ENCODE data around the gene RAVER2. TPM values are rescaled to one million over a fixed set of nuclear protein-coding genes. Genes with fewer than 3 reads are reported as not detected.
"Not testable (repeated sequence)": the region's sequence is repeated elsewhere in the genome, so short reads cannot be mapped to it uniquely, and the experiment has no call there.

The RAVER2 gene
- total RNA-seq, 1 experiment from 2014 or later = 27.2 TPM

DNA sequence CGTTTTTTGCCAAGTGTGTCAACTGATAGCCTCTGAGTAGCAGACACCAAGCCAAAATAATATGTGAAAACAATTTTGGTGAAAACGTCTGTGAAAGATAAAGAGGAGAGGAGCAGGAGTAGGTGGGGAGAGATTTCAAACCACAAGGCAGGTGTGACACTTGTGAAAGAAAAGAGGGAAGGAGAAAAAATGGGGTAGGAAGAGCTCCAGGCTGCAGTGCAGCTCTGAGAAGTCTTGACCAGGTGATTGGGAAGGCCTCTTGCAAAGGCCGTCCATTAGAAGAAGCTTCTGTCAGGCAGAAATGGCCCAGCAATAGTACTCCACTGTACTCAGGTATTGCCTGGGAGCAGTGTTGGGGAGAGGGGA is 10.6 kb upstream of the RAVER2 start:
- no peaks in the 10 kb centered on the region for H3K27me3 ChIP-seq (ENCODE audit: control insufficient read depth, insufficient read depth, low read length)
- no peaks in the 10 kb centered on the region for H3K36me3 ChIP-seq (replicated peaks; ENCODE audit: control insufficient read depth, insufficient read depth, low read length)
- DNase-seq = no peak
- H3K4me3 ChIP-seq (ENCODE audit: insufficient read depth, low read depth, low read length) = no peak overlapping the region

DNA sequence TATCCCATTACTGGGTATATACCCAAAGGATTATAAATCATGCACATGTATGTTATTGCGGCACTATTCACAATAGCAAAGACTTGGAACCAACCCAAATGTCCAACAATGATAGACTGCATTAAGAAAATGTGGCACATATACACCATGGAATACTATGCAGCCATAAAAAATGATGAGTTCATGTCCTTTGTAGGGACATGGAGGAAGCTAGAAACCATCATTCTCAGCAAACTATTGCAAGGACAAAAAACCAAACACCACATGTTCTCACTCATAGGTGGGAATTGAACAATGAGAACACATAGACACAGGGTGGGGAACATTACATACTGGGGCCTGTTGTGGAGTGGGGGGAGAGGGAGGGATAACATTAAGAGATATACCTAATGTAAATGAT is 4.2 kb upstream of the RAVER2 start:
- DNase-seq; H3K36me3 ChIP-seq (replicated peaks; ENCODE audit: control insufficient read depth, insufficient read depth, low read length); H3K27me3 ChIP-seq (ENCODE audit: control insufficient read depth, insufficient read depth, low read length); H3K4me3 ChIP-seq (ENCODE audit: insufficient read depth, low read depth, low read length): not testable (repeated sequence)

DNA sequence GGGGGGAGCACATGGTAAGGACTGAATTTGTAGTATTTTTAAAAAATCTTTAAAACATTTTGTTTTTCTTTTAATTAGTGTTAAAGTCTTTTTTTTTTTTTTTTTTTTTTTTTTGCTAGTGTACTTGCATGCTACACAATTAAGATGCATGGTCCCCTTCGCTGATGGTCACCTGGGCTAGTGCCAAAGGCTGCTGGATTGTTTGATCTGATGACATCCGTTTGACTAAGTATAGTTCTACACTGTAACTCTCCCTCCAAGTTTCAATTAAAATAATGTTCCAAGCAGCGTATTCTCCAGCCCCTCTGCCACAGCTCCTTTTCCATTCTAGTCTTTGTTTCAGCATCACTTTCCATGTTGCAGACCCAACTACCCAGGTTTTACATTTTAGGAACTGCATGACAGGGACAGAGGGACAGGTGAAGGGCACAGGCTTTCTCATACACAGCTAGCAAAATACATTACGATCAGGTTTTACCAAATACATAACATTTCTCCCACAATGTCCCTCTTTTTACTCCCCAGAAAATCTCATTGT is 852 bp upstream of the RAVER2 start:
- no peaks in the 10 kb centered on the region for H3K27me3 ChIP-seq (ENCODE audit: control insufficient read depth, insufficient read depth, low read length)
- peak overlapping the region; percentile 86 for H3K4me3 ChIP-seq (ENCODE audit: insufficient read depth, low read depth, low read length)
- no peaks in the 10 kb centered on the region for H3K36me3 ChIP-seq (replicated peaks; ENCODE audit: control insufficient read depth, insufficient read depth, low read length)
- DNase-seq = peak; percentile 23

DNA sequence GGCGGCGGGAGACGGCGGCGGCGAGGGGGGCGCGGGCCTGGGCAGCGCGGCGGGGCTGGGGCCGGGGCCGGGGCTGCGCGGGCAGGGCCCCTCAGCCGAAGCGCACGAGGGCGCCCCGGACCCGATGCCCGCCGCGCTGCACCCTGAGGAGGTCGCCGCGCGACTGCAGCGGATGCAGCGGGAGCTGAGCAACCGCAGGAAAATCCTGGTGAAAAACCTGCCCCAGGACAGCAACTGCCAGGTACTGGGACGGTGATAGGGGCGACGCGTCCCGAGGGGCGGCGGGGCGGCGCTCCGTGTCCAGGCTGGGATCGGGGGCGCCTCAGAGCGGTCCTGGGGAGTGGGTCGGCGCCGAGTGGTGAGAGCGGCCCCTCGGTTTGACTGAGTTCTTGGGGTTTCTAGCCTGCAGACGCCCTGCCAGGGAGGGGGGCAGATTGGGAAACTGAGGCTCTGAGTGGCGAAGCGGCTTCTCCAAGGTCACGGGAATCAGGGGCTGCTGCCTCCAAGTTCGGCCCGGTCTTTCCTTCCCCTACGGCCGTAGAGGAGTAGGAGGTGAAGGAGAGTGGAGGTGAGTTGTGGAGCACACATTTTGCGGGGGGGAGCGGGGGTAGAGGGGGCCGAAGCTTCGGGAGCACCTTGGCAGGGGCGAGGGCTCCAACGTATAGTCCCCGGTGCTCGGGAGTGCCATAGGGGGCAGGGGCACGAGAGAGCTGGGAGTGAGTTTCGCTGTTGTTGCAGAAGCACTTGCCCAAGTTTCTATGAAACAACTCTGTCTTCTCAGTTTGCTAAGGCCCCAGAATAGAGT is 508 bp downstream of the RAVER2 start:
- H3K27me3 ChIP-seq (ENCODE audit: control insufficient read depth, insufficient read depth, low read length) = no peaks in the 10 kb centered on the region
- H3K4me3 ChIP-seq (ENCODE audit: insufficient read depth, low read depth, low read length) = peak overlapping the region; percentile 86
- DNase-seq = peak; percentile 77
- no peaks in the 10 kb centered on the region for H3K36me3 ChIP-seq (replicated peaks; ENCODE audit: control insufficient read depth, insufficient read depth, low read length)

DNA sequence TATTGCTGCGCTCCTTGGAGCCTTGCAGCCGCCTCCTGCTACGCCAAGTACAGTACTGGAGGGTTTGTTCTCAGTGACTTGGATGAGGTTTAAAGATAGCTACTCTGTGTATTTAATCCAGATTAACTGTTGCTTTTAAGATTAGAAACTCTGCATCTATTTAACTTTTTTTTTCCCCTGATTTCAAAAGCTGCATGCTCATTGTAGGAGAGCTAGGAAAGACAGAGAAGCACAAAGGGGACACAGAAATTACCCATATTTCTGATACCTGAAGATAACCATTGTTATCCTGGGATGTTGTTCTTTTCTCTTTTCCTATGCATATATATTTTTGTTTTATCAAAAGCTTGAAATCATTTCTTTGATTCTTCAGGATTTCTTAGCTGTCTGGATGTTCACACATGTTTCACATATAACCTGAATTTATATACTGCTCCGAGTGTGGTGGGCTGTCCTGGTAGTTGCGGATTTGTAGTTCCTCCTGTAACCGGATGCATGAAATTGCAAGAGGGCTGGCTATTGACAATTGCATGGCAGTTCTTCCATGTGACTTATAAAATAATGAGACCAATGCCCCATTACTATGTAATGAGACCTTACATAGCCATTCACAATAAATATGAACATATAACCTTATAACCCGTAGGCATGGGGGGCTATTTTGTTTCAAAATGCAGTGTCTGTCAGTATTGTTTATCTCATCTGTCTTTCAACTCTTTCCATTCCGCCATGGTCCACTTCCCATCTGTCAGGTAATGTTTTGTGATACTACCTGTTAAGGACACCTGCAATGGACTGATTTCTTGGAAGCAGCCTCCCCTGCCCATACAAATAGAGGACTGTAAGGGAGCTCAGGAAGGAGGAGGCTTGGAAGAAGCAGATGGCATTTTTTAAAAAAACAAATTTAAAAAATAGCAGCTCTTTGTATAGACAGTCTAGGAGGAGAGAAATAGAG is 1.4 kb downstream of the RAVER2 start:
- DNase-seq = no peak

DNA sequence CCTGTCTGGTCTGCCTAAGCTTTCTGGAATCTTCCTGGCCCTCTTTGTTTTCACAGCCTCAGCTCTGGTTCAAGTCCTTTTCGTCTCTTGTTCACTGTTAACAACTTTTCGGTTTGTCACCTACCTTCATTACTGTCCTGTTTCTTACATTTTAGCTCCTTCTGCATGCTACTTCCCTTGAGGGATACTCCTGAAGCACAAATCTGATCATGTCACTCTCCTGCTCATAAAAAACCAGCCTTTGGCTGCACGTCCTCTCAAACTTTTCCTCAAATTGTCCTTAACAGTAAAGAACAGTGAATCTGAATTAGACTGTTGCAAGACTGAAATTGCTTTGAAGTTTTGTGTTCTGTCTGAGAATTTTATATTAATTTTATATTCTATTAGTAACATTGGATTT is 3.3 kb downstream of the RAVER2 start:
- Histone ChIP-seq H3K4me3 (ENCODE audit: insufficient read depth, low read depth, low read length) (no peak overlapping the region), H3K36me3 (replicated peaks; ENCODE audit: control insufficient read depth, insufficient read depth, low read length) (no peaks in the 10 kb centered on the region), H3K27me3 (ENCODE audit: control insufficient read depth, insufficient read depth, low read length) (no peaks in the 10 kb centered on the region)
- DNase-seq = no peak

More for the DNA sequence above, 1.4 kb downstream of the RAVER2 start:
- Histone ChIP-seq H3K36me3 (replicated peaks; ENCODE audit: control insufficient read depth, insufficient read depth, low read length) (no peaks in the 10 kb centered on the region), H3K27me3 (ENCODE audit: control insufficient read depth, insufficient read depth, low read length) (no peaks in the 10 kb centered on the region), H3K4me3 (ENCODE audit: insufficient read depth, low read depth, low read length) (peak overlapping the region; percentile 86)

DNA sequence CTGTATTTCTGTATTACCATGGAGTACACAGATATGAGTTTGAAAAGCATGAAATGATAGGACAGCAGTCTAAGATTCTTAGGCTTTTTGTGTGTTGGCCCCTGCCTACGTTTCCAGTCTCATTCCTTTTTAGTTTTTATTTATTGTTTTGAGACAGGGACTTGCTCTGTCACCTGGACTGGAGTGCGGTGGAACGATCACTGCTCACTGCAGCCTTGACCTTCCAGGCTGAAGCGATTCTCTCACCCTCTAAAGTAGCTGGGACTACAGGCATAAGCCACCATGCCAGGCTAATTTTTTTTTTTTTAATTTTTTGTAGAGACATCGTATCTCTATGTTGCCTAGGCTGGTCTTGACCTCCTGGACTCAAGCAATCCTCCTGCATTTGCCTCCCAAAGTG is 3.8 kb downstream of the RAVER2 start:
- Histone ChIP-seq H3K27me3 (ENCODE audit: control insufficient read depth, insufficient read depth, low read length) (no peaks in the 10 kb centered on the region), H3K36me3 (replicated peaks; ENCODE audit: control insufficient read depth, insufficient read depth, low read length) (no peaks in the 10 kb centered on the region), H3K4me3 (ENCODE audit: insufficient read depth, low read depth, low read length) (no peak overlapping the region)
- no peak for DNase-seq

DNA sequence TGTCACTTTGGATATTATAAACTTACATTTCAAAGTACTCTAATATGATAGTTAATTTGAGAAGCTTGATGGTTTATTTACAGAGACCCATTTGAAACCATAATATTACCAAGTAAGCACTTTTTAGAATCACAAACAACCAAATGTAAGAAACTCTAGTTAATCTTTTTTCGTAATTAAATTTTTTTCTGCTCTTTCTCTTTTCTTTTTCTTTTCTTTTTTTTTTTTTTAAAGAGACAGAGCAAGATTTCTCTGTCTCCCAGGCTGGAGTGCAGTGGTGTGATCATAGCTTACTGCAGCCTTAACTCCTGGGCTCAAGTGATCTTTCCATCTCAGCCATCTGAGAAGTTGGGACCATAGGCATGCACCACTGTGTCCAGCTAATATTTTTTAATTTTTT is 5.2 kb downstream of the RAVER2 start:
- no peak for DNase-seq
- Histone ChIP-seq H3K4me3 (ENCODE audit: insufficient read depth, low read depth, low read length) (no peak overlapping the region), H3K36me3 (replicated peaks; ENCODE audit: control insufficient read depth, insufficient read depth, low read length) (no peaks in the 10 kb centered on the region), H3K27me3 (ENCODE audit: control insufficient read depth, insufficient read depth, low read length) (no peaks in the 10 kb centered on the region)

DNA sequence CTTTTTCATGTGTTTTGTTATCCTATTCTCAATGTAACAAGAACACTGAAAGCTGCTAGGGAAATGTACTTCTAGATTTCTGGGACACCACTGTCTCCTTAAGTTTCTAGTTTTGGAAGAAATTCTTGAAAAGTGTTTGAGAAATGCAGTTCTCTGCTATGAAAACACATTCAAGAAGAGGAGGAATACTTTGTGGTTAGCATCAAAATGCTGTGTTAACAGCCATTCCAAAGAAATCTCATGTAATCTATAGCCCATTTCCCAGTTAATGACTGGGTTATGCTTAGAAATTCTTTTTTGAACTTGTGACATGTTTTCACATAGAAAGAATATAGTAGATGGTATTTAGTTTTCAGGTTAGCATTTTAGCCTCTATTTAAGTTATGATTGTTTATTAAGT is 6.0 kb downstream of the RAVER2 start:
- DNase-seq = no peak
- Histone ChIP-seq H3K27me3 (ENCODE audit: control insufficient read depth, insufficient read depth, low read length) (no peaks in the 10 kb centered on the region), H3K36me3 (replicated peaks; ENCODE audit: control insufficient read depth, insufficient read depth, low read length) (no peaks in the 10 kb centered on the region), H3K4me3 (ENCODE audit: insufficient read depth, low read depth, low read length) (no peak overlapping the region)

DNA sequence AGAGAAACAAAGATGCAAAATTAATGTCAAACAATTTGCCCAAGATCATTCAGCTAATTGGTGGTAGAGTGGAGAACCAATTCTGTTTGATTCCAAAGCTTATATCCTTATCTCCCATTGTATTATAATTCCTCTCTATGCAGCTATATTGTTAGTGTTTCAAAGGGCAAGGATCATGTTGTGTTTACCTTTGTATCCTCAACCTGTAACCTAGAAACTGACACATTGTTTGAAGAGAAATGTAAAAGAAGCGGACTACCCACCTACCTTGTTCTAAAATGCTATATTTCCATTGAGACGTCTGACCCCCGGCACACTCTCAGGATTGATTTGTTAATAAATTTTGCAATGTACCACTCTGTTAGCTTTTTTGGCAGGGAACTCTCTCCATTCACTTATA is 9.3 kb downstream of the RAVER2 start:
- Histone ChIP-seq H3K27me3 (ENCODE audit: control insufficient read depth, insufficient read depth, low read length) (no peaks in the 10 kb centered on the region), H3K36me3 (replicated peaks; ENCODE audit: control insufficient read depth, insufficient read depth, low read length) (no peaks in the 10 kb centered on the region), H3K4me3 (ENCODE audit: insufficient read depth, low read depth, low read length) (no peak overlapping the region)
- DNase-seq = no peak

DNA sequence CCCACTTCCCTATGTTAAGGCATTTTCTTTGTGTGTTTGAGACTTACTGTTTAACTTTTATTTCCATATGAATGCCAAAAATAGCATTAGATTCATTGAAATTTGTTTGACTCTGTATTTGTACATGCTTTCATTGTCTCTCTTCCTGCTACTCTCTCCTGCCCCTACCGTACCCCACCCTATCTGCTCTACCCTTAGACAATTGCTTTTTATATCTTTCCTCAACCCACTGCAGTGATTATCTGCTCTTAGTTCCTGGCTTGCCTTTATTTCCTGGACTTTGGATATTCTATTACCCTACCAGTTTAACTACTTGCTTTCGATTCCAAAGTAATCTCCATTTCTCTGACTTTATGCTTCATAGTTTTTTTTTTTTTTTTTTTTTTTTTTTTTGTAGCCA is 10.5 kb downstream of the RAVER2 start:
- Histone ChIP-seq H3K36me3 (replicated peaks; ENCODE audit: control insufficient read depth, insufficient read depth, low read length) (no peaks in the 10 kb centered on the region), H3K4me3 (ENCODE audit: insufficient read depth, low read depth, low read length) (no peak overlapping the region), H3K27me3 (ENCODE audit: control insufficient read depth, insufficient read depth, low read length) (no peaks in the 10 kb centered on the region)
- DNase-seq = peak; percentile 32

DNA sequence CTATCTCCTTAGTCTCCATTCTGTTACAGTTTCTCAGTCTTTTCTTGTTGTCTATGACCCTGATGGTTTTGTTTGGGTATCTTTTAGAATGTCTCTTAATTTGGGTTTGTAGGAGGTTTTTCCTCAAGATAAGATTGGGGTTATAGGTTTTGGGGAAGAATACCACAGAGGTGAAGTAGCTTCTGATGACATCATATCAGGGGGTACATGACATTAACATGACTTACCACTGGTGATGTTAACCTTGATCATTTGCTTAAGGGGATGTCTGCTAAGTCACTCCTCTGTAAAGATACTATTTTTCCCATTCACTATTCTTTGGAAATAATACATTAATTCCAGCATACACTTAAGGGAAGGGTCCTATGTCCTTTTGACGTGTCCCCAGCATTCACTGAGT is 11.9 kb downstream of the RAVER2 start:
- Histone ChIP-seq H3K4me3 (ENCODE audit: insufficient read depth, low read depth, low read length) (no peak overlapping the region), H3K36me3 (replicated peaks; ENCODE audit: control insufficient read depth, insufficient read depth, low read length) (no peaks in the 10 kb centered on the region), H3K27me3 (ENCODE audit: control insufficient read depth, insufficient read depth, low read length) (no peaks in the 10 kb centered on the region)
- DNase-seq = no peak

DNA sequence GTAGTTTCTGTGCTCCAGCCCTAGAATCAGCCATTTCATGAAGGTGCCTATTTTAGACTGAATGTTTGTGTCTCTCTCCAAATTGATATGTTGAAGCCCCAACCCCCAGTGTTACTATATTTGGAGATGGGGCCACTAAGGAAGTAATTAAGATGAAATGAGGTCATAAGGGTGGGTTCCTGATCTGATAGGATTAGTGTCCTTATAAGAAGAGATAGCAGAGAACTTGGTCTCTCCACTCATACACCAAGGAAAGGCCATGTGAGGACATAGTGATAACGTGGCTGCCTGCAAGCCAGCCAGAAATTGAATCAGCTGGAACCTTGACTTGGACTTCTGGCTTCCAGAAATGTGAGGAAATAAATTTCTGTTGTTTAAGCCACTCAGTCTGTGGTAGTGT is 12.3 kb downstream of the RAVER2 start:
- H3K27me3 ChIP-seq (ENCODE audit: control insufficient read depth, insufficient read depth, low read length) = no peaks in the 10 kb centered on the region
- H3K36me3 ChIP-seq (replicated peaks; ENCODE audit: control insufficient read depth, insufficient read depth, low read length) = no peaks in the 10 kb centered on the region
- H3K4me3 ChIP-seq (ENCODE audit: insufficient read depth, low read depth, low read length) = no peak overlapping the region
- DNase-seq = no peak

DNA sequence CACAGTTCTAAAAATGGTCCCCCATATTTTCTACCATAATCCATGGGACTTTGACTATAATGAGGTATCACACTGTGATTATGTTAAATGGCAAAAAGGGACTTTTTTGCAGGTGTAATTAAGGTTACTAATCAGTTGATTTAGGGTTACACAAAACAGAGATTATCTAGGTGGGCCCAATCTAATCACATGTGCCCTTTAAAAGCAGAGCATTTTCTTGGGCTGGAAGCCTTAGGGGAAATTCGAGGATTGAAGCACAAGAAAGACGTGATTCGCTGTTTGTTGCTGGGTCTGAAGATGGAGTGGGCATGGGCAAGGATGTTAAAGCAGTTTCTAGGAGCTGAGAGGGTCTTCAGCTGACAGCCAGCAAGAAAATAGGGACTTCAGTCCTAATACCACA is 13.4 kb downstream of the RAVER2 start:
- H3K4me3 ChIP-seq (ENCODE audit: insufficient read depth, low read depth, low read length) = no peak overlapping the region
- no peak for DNase-seq
- H3K27me3 ChIP-seq (ENCODE audit: control insufficient read depth, insufficient read depth, low read length) = no peaks in the 10 kb centered on the region
- H3K36me3 ChIP-seq (replicated peaks; ENCODE audit: control insufficient read depth, insufficient read depth, low read length) = no peaks in the 10 kb centered on the region

DNA sequence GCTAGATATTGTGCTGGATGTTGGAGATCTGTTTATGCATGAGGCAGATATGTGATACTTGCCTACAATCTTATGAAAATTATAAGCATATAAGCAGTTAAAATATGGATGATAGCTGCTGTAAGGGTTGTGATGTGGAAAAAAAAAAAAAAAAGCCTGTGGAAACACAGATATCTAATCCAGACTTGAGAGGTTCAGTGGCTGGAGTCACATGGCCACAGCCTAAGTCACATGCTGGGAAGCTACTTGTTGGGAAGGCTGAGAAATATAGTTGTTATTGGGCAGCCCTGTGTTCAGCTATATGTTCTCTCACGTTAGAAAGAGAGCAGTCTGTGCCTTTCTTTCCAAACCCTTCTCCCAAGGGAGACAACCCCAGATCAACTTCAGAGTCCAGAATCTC is 15.1 kb downstream of the RAVER2 start:
- Histone ChIP-seq H3K36me3 (replicated peaks; ENCODE audit: control insufficient read depth, insufficient read depth, low read length) (no peaks in the 10 kb centered on the region), H3K4me3 (ENCODE audit: insufficient read depth, low read depth, low read length) (no peak overlapping the region), H3K27me3 (ENCODE audit: control insufficient read depth, insufficient read depth, low read length) (no peaks in the 10 kb centered on the region)
- no peak for DNase-seq

Data from H7 (cell line).